HepG2 (cell line): Measurements from ENCODE around the gene CERS4. TPM values are rescaled to one million over a fixed set of nuclear protein-coding genes. Genes with fewer than 3 reads are reported as not detected.
A peak's percentile ranks its signal among the peaks of the same experiment; 100 is the strongest.

Experiments
- ARHGAP35 ChIP-seq: sonication (generic); formaldehyde crosslinking; IDR thresholded peaks from 2 replicates; pipeline ENCODE4 v1.9.0; 2022; ENCODE audit warnings: mild to moderate bottlenecking, inconsistent platforms, moderate library complexity, missing genetic modification reagents, borderline replicate concordance
- FOXO4 ChIP-seq: sonication (generic); formaldehyde crosslinking; conservative IDR thresholded peaks from 2 replicates; pipeline ENCODE4 v1.8.1; 2023; ENCODE audit warnings: missing genetic modification reagents
- GTF3A ChIP-seq: sonication (generic); formaldehyde crosslinking; conservative IDR thresholded peaks from 2 replicates; pipeline ENCODE4 v1.4.0; 2020; ENCODE audit warnings: mild to moderate bottlenecking, missing genetic modification reagents
- JDP2 ChIP-seq: sonication (generic); formaldehyde crosslinking; IDR thresholded peaks from 2 replicates; pipeline ENCODE4 v1.8.1; 2022; ENCODE audit warnings: missing genetic modification reagents, borderline replicate concordance
- LBX2 ChIP-seq: sonication (generic); formaldehyde crosslinking; IDR thresholded peaks from 2 replicates; pipeline ENCODE4 v1.5.0; 2020; ENCODE audit warnings: missing genetic modification reagents, mild to moderate bottlenecking, borderline replicate concordance
- MYC ChIP-seq: sonication (generic); formaldehyde crosslinking; IDR thresholded peaks from 2 replicates; pipeline ENCODE4 v1.9.0; 2021; ENCODE audit warnings: missing genetic modification reagents, borderline replicate concordance
- NFE2L1 ChIP-seq: sonication (generic); formaldehyde crosslinking; IDR thresholded peaks from 2 replicates; pipeline ENCODE4 v1.4.0; 2020; ENCODE audit warnings: missing genetic modification reagents, mild to moderate bottlenecking, borderline replicate concordance
- NFRKB ChIP-seq: fragments of 450-650 bp; IDR thresholded peaks from 2 replicates; pipeline ENCODE4 v1.6.1; 2017
- NR0B2 ChIP-seq: sonication (generic); formaldehyde crosslinking; IDR thresholded peaks from 2 replicates; pipeline ENCODE4 v1.4.0; 2020; ENCODE audit warnings: mild to moderate bottlenecking, missing genetic modification reagents
- PRDM10 ChIP-seq: sonication (generic); formaldehyde crosslinking; IDR thresholded peaks from 2 replicates; pipeline ENCODE4 v1.4.0; 2020; ENCODE audit warnings: low read depth, missing genetic modification reagents
- RARA ChIP-seq: IDR thresholded peaks from 2 replicates; pipeline ENCODE4 v1.6.1; 2016; ENCODE audit warnings: missing genetic modification reagents, missing compliant biosample characterization
- TGIF2 ChIP-seq: IDR thresholded peaks from 2 replicates; pipeline ENCODE4 v1.6.1; 2016; ENCODE audit warnings: control low read depth, missing compliant biosample characterization
- ZBTB46 ChIP-seq: sonication (generic); formaldehyde crosslinking; IDR thresholded peaks from 2 replicates; pipeline ENCODE4 v1.4.0; 2020; ENCODE audit warnings: mild to moderate bottlenecking, missing genetic modification reagents, borderline replicate concordance
- ZMAT3 ChIP-seq: sonication (generic); formaldehyde crosslinking; conservative IDR thresholded peaks from 2 replicates; pipeline ENCODE4 v1.7.0; 2021; ENCODE audit warnings: missing genetic modification reagents
- ZNF205 ChIP-seq: IDR thresholded peaks from 2 replicates; pipeline ENCODE4 v1.6.1; 2018; ENCODE audit warnings: missing biosample characterization, missing genetic modification reagents
- ZNF335 ChIP-seq: sonication (generic); formaldehyde crosslinking; IDR thresholded peaks from 2 replicates; pipeline ENCODE4 v1.4.0; 2020; ENCODE audit warnings: missing genetic modification reagents
- ZNF549 ChIP-seq: sonication (generic); formaldehyde crosslinking; IDR thresholded peaks from 2 replicates; pipeline ENCODE4 v1.5.0; 2020; ENCODE audit warnings: missing genetic modification reagents
- ZNF558 ChIP-seq: sonication (generic); formaldehyde crosslinking; IDR thresholded peaks from 2 replicates; pipeline ENCODE4 v1.9.0; 2022; ENCODE audit warnings: mild to moderate bottlenecking, missing genetic modification reagents, borderline replicate concordance
- ZZZ3 ChIP-seq: sonication (generic); formaldehyde crosslinking; IDR thresholded peaks from 2 replicates; pipeline ENCODE4 v1.4.0; 2020; ENCODE audit warnings: missing genetic modification reagents, mild to moderate bottlenecking, borderline replicate concordance
- polyA plus RNA-seq, 8 experiments: library from polyadenylated mRNA; depleted of rRNA in 3 of 8; stranded (reverse) in 7 of 8; unstranded in 1 of 8; fragments of >200 nt; fragmentation: Illumina TruSeq in 4 of 8; extraction: Trizol in 4 of 8; gene quantifications; 2 replicates each; pipeline versions ENCODE4 v1.2.1 to v1.2.3, GENCODE V29; 2011 to 2016; ENCODE audit warnings: low read depth in 4 of 8, missing spikeins in 1 of 8, mixed read lengths in 1 of 8; ENCODE audit not compliant: insufficient read depth in 1 of 8
- total RNA-seq, 5 experiments: library from RNA; depleted of rRNA; stranded (reverse); fragments of >200 nt; fragmentation: Illumina TruSeq; extraction: Trizol; gene quantifications; 2 replicates each; pipeline ENCODE4 v1.2.3, GENCODE V29; 2016; ENCODE audit warnings: low read depth in 1 of 5

Gene CERS4
- total and polyA plus RNA-seq, 2 of the 13 experiments (the other 11 are each of a cell fraction or from before 2014, with no cell fraction given) = 74.7 to 83.5 TPM

- TF ChIP-seq JDP2 (CRISPR knock-in tag) (no peak; the same call in 1 of the 2 replicates), PRDM10 (CRISPR knock-in tag) (no peak), ZNF549 (CRISPR knock-in tag) (no peak), ZNF558 (peak; percentile 70; the same call in 1 of the 2 replicates), LBX2 (CRISPR knock-in tag) (0 out of 2 replicates have a peak, but pooled peaks have one; percentile 29), ZNF335 (CRISPR knock-in tag) (peak; percentile 25; the same call in 1 of the 2 replicates), RARA (CRISPR knock-in tag) (peak; percentile 63), GTF3A (CRISPR knock-in tag) (no peak; the same call in 1 of the 2 replicates), ZNF205 (CRISPR knock-in tag) (peak; percentile 69), ZMAT3 (CRISPR knock-in tag) (peak; percentile 84), NFE2L1 (peak; percentile 25; the same call in 1 of the 2 replicates), TGIF2 (CRISPR knock-in tag) (peak; percentile 95), NFRKB (no peak), MYC (CRISPR knock-in tag) (peak; percentile 98), FOXO4 (CRISPR knock-in tag) (peak; percentile 87; the same call in 1 of the 2 replicates), ZBTB46 (CRISPR knock-in tag) (no peak), NR0B2 (peak; percentile 97), ZZZ3 (CRISPR knock-in tag) (peak; percentile 50; the same call in 1 of the 2 replicates), ARHGAP35 (peak; percentile 98)
Measured at GRCh38 chr19:8307965-8308866, 99.0 kb downstream of the CERS4 start, which contains the start of gene CD320 (continued).
